Endothelial cell of umbilical vein (primary cell): Measurements from ENCODE around the gene FMN1. TPM values are rescaled to one million over a fixed set of nuclear protein-coding genes. Genes with fewer than 3 reads are reported as not detected.

Experiments used
- BruUV-seq: library from RNA; stranded (reverse); fragments of 400-500 nt; replicated peaks from 2 replicates; lab custom pipeline; 2021; lab: Mats Ljungman, UMichigan
- CTCF ChIA-PET: fragments of 300-600, 350-600 bp; sonication (Branson Sonifier 250); formaldehyde crosslinking; loops from one replicate; lab custom pipeline; 2021; ENCODE audit warnings: antibody characterized with exemption, inconsistent platforms; lab: Charles Lee
- POLR2A ChIA-PET: fragments of 300-600, 350-600 bp; sonication (Branson Sonifier 250); formaldehyde crosslinking; loops from one replicate; lab custom pipeline; 2021; ENCODE audit warnings: antibody characterized with exemption, inconsistent platforms; lab: Charles Lee
- DNase-seq: peaks from one replicate; pipeline ENCODE4 v3.0.0-alpha.2; 2011; ENCODE audit warnings: low read depth, low spot score
- FAIRE-seq: peaks from 2 replicates; lab custom pipeline; 2011; peaks lifted over from hg19 to GRCh38; lab: Jason Lieb, UNC
- H2AFZ ChIP-seq: 2 replicates; pipeline ENCODE4 v1.6.0; 2012; ENCODE audit warnings: low read depth, low read length, control low read depth, inconsistent platforms
- H3K27ac ChIP-seq: 2 replicates; pipeline ENCODE4 v1.5.1; 2011; ENCODE audit warnings: low read depth, mild to moderate bottlenecking, control low read depth, low read length, moderate library complexity; ENCODE audit not compliant: insufficient read depth
- H3K27me3 ChIP-seq, 2 experiments: 2 replicates each; pipeline versions ENCODE4 v1.6.0 to v1.6.1; 2011; ENCODE audit warnings: low read length in 2 of 2, mixed read lengths in 1 of 2; ENCODE audit not compliant: control insufficient read depth in 2 of 2, insufficient read depth in 2 of 2
- H3K36me3 ChIP-seq, 2 experiments: 2 replicates in 1 of 2; 3 replicates in 1 of 2; pipeline ENCODE4 v1.5.1; 2011; ENCODE audit warnings: low read length in 2 of 2, mild to moderate bottlenecking in 1 of 2, moderate library complexity in 1 of 2; ENCODE audit not compliant: control insufficient read depth in 2 of 2, insufficient read depth in 2 of 2; ENCODE audit errors: extremely low read depth in 1 of 2
- H3K4me1 ChIP-seq: 3 replicates; pipeline ENCODE4 v1.5.1; 2011; ENCODE audit warnings: mild to moderate bottlenecking, low read length; ENCODE audit not compliant: control insufficient read depth, insufficient read depth; ENCODE audit errors: extremely low read depth
- H3K4me2 ChIP-seq: 2 replicates; pipeline ENCODE4 v1.6.1; 2011; ENCODE audit warnings: low read length, control low read depth, mixed read lengths; ENCODE audit not compliant: insufficient read depth
- H3K4me3 ChIP-seq, 3 experiments: fragments of 200-600 bp in 1 of 3; sonication (generic), shearing (Covaris generic) in 1 of 3; replicated peaks in 1 of 3; 2 replicates each; pipeline ENCODE4 v1.5.1; 2011 to 2016; ENCODE audit warnings: control low read depth in 3 of 3, low read length in 3 of 3, mild to moderate bottlenecking in 2 of 3, inconsistent platforms in 1 of 3, low read depth in 1 of 3, moderate library complexity in 1 of 3; ENCODE audit not compliant: insufficient read depth in 1 of 3
- H3K79me2 ChIP-seq: 2 replicates; pipeline ENCODE4 v1.6.0; 2012; ENCODE audit warnings: low read length, inconsistent platforms; ENCODE audit not compliant: control insufficient read depth, insufficient read depth
- H3K9ac ChIP-seq: replicated peaks from 2 replicates; pipeline ENCODE3; 2011; ENCODE audit warnings: low read length, control low read depth; ENCODE audit not compliant: insufficient read depth; ENCODE audit errors: extremely low read depth
- H3K9me1 ChIP-seq: replicated peaks from 3 replicates; pipeline ENCODE4 v1.6.0; 2011; ENCODE audit warnings: mild to moderate bottlenecking, low read length; ENCODE audit not compliant: control insufficient read depth, insufficient read depth; ENCODE audit errors: extremely low read depth
- H3K9me3 ChIP-seq: replicated peaks from 2 replicates; pipeline ENCODE4 v1.5.1; 2012; ENCODE audit warnings: low read length, inconsistent platforms; ENCODE audit not compliant: control insufficient read depth, insufficient read depth
- H4K20me1 ChIP-seq: replicated peaks from 2 replicates; pipeline ENCODE3; 2011; ENCODE audit warnings: mild to moderate bottlenecking, low read length; ENCODE audit not compliant: control insufficient read depth, insufficient read depth; ENCODE audit errors: extremely low read depth
- CTCF ChIP-seq, 2 donors: IDR thresholded peaks; 1 replicate in 1 of 2; 2 replicates in 1 of 2; pipeline ENCODE4 v1.5.1; 2011; ENCODE audit warnings: low read length in 2 of 2, mild to moderate bottlenecking in 2 of 2, moderate library complexity in 2 of 2, control low read depth in 1 of 2, inconsistent platforms in 1 of 2, low read depth in 1 of 2; ENCODE audit not compliant: insufficient read depth in 1 of 2; ENCODE audit errors: extremely low read depth in 1 of 2
- EZH2 ChIP-seq: IDR thresholded peaks from 2 replicates; pipeline ENCODE4 v1.6.1; 2012; ENCODE audit warnings: borderline replicate concordance, low read depth, mild to moderate bottlenecking, moderate library complexity, low read length, inconsistent platforms; ENCODE audit not compliant: severe bottlenecking
- FOS ChIP-seq: IDR thresholded peaks from 2 replicates; pipeline ENCODE4 v1.6.1; 2011; ENCODE audit warnings: mild to moderate bottlenecking, low read length, moderate library complexity, borderline replicate concordance; ENCODE audit not compliant: insufficient read depth
- GATA2 ChIP-seq: IDR thresholded peaks from 2 replicates; pipeline ENCODE4 v1.7.0; 2011; ENCODE audit warnings: low read depth, mild to moderate bottlenecking, moderate library complexity, mixed read lengths, low read length; ENCODE audit not compliant: insufficient read length, insufficient read depth
- JUN ChIP-seq: IDR thresholded peaks from 2 replicates; pipeline ENCODE4 v1.6.1; 2011; ENCODE audit warnings: borderline replicate concordance, low read depth; ENCODE audit not compliant: insufficient read length, insufficient read depth
- MYC ChIP-seq: IDR thresholded peaks from one replicate; pipeline ENCODE4 v1.6.1; 2011; ENCODE audit warnings: mild to moderate bottlenecking, low read depth, low read length
- POLR2A ChIP-seq: IDR thresholded peaks from 2 replicates; pipeline ENCODE4 v1.6.1; 2012; ENCODE audit warnings: low read depth, mild to moderate bottlenecking, control low read depth, low read length
- POLR2AphosphoS5 ChIP-seq: IDR thresholded peaks from 2 replicates; pipeline ENCODE4 v1.6.1; 2012; ENCODE audit warnings: low read depth, mild to moderate bottlenecking, control low read depth, low read length, moderate library complexity; ENCODE audit not compliant: insufficient read depth
- dilution Hi-C: fragments of 300-500 bp; cut with MboI; formaldehyde crosslinking; loops from one replicate; pipeline ENCODE4 v1.15.0; 2019; ENCODE audit warnings: low sequenced_read_pairs; ENCODE audit not compliant: extremely low pct_ligation_motif_present
- intact Hi-C: fragments of 100-400 bp; cut with micrococcal nuclease; formaldehyde crosslinking; loops from one replicate; pipeline ENCODE4 v1.10.0; 2022
- polyA plus RNA-seq, 4 experiments: library from polyadenylated mRNA; depleted of rRNA in 3 of 4; stranded (reverse) in 3 of 4; unstranded in 1 of 4; fragments of >200 nt; gene quantifications; 2 replicates each; pipeline versions ENCODE4 v1.2.1 to v1.2.3, GENCODE V29; 2011 to 2012; ENCODE audit warnings: missing spikeins in 1 of 4
- total RNA-seq: library from RNA; stranded (reverse); gene quantifications from 2 replicates; pipeline ENCODE4 v1.2.3, GENCODE V29; 2021
- TF ChIP-seq, protein P1 (sequence below): IDR thresholded peaks from 2 replicates; pipeline ENCODE4 v1.6.1; 2011; ENCODE audit not compliant: insufficient read depth, insufficient read length

FMN1 gene
- total and polyA plus RNA-seq, 2 donors (not counting 3 experiments of a cell fraction or from before 2014, with no cell fraction given) = 0.01 to 0.29 TPM

DNA sequence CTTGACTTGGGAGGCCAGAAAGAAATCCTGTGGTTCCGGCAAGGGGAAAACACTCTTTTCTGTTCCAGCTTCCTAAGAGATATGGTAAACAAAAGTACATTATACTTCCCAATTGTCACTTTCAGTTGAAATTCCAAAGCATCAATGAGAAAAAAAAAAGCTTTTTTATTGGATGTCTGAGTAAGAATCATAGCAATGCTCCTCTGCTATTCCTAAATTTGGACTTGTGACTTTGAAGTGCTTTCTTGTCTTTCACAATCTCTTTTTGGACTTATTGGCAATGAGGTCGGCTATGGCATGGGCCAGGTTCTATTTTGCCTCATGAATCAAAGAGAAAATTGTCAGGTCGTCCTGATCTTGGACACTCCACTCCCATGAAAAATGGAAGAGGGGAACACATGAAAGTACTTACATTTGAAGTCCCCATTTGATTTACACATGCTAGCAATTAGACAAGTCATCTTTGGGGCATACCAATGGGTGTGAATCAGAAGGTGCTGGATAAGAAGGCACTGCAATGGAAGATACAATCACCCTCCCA lies 306.2 kb downstream of the FMN1 start:
- no peak overlapping the region for H2AFZ ChIP-seq
- H3K27ac ChIP-seq = no peak overlapping the region
- POLR2A ChIA-PET = no interaction called here
- H3K9me3 ChIP-seq = no peaks in the 10 kb centered on the region
- no peaks in the 10 kb centered on the region for H3K27me3 ChIP-seq
- CTCF ChIA-PET = interaction anchor here (1.2 to 1.4 kb wide), 2 partner anchors 48 to 225 kb away, joined by 3 to 6 read pairs; no protein-coding TSS in a partner anchor
- H3K4me2 ChIP-seq = no peak overlapping the region
- no peaks in the 10 kb centered on the region for H4K20me1 ChIP-seq
- dilution Hi-C loops = no loop called here
- DNase-seq = no peak
- no peak overlapping the region for H3K9ac ChIP-seq
- intact Hi-C loops = loop anchor here (2.0 kb wide), 1 partner anchor 37 kb away; no protein-coding TSS in a partner anchor
- no peaks in the 10 kb centered on the region for H3K79me2 ChIP-seq
- no peaks in the 10 kb centered on the region for H3K4me1 ChIP-seq
- no TSS peak for BruUV-seq
- TF ChIP-seq JUN = no peak
- no peak for TF ChIP-seq CTCF (IDR thresholded peaks at IDR 0.05; ENCODE audit: extremely low read depth in 1 of 2, insufficient read depth in 1 of 2, low read depth in 1 of 2, low read length in 2 of 2)
- TF ChIP-seq MYC = no peak
- no peak for TF ChIP-seq POLR2A
- TF ChIP-seq, protein P1, sequence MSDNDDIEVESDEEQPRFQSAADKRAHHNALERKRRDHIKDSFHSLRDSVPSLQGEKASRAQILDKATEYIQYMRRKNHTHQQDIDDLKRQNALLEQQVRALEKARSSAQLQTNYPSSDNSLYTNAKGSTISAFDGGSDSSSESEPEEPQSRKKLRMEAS = no peak
- TF ChIP-seq EZH2 = no peak
- no peak for TF ChIP-seq FOS
- no peak for TF ChIP-seq POLR2AphosphoS5
- no peak for TF ChIP-seq GATA2
- H3K4me3 ChIP-seq = no peak overlapping the region
- H3K9me1 ChIP-seq = no peaks in the 10 kb centered on the region
- FAIRE-seq = no peak
- H3K36me3 ChIP-seq = no peaks in the 10 kb centered on the region
